Measurements from ENCODE around the gene PGS1. TPM values are rescaled to one million over a fixed set of nuclear protein-coding genes. Genes with fewer than 3 reads are reported as not detected.

Gene PGS1
- total and polyA plus RNA-seq, 2 of the 8 experiments (the other 6 are each of a cell fraction or from before 2014, with no cell fraction given): 46.7 to 60.0 TPM

DNA sequence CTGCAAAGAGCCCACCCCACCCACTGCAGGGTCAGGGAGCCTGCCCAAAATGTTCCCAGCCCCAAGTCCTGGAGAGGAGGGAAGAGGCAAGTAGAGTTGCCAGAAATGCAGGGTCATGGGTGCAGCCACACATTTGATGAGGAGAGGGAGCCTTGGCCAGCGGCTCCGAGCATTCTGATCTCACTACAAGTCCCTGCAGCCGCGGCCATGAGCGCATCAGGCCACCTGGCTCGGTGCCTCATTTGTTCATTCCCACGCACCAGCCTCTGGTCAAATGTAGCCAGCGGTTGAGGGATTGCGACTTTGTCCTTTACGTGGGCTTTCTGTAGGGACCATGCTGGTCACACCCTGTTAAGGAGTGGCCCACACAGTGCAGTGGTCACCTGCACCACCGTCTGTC is 48.7 kb downstream of the PGS1 start:
- Histone ChIP-seq H4K8ac (ENCODE audit: extremely low read depth, insufficient read depth, low read length) (no peak overlapping the region), H3K79me1 (ENCODE audit: low read depth, low read length) (no peaks in the 10 kb centered on the region), H3K14ac (ENCODE audit: insufficient read length) (no peak overlapping the region), H3K79me2 (ENCODE audit: control insufficient read depth in 1 of 2, insufficient read depth in 2 of 2, low read length in 2 of 2) (peaks cover 0 to 8% of the 10 kb centered on the region in 2 experiments; a peak in 1 of 4 replicates), H3K4ac (replicated peaks; ENCODE audit: insufficient read length, low read depth, low read length) (no peak overlapping the region), H3K9me3 (ENCODE audit: insufficient read depth in 2 of 2, low read depth in 1 of 2, low read length in 1 of 2) (no peaks in the 10 kb centered on the region), H3K23me2 (ENCODE audit: low read depth, low read length) (no peaks in the 10 kb centered on the region; the same call in 1 of the 2 replicates), H2BK20ac (ENCODE audit: low read length) (no peak overlapping the region), H4K5ac (ENCODE audit: insufficient read length, low read depth, low read length) (no peak overlapping the region), H2BK12ac (ENCODE audit: low read depth, low read length) (no peak overlapping the region), H2BK5ac (ENCODE audit: low read depth, low read length) (no peak overlapping the region), H3K27me3 (replicated peaks in 1 of 4; ENCODE audit: control insufficient read depth in 3 of 4, extremely low read depth in 1 of 4, insufficient read depth in 3 of 4, low read length in 3 of 4) (no peaks in the 10 kb centered on the region), H3K36me3 (ENCODE audit: control insufficient read depth in 2 of 4, insufficient read depth in 4 of 4, low read length in 3 of 4) (peaks cover 9 to 25% (median 22%) of the 10 kb centered on the region in 4 experiments; a peak in 6 of 8 replicates), H3K56ac (replicated peaks; ENCODE audit: insufficient read length, low read depth, low read length) (no peak overlapping the region), H3K4me2 (ENCODE audit: insufficient read depth in 1 of 2, low read depth in 2 of 2, low read length in 2 of 2) (no peak overlapping the region), H2BK15ac (ENCODE audit: low read length) (no peak overlapping the region), H3K23ac (ENCODE audit: insufficient read length) (no peak overlapping the region), H4K20me1 (replicated peaks in 1 of 2; ENCODE audit: control insufficient read depth in 1 of 2, insufficient read depth in 2 of 2, low read length in 2 of 2) (peaks cover 2 to 5% of the 10 kb centered on the region in 2 experiments), H3K18ac (ENCODE audit: extremely low read depth, low read length) (no peak overlapping the region), H3K27ac (ENCODE audit: low read depth, low read length) (no peak overlapping the region), H2AFZ (ENCODE audit: low read length) (no peak overlapping the region), H2AK5ac (ENCODE audit: low read depth, low read length) (no peak overlapping the region), H3K4me1 (replicated peaks in 1 of 4; ENCODE audit: control insufficient read depth in 3 of 4, insufficient read depth in 4 of 4, low read length in 3 of 4) (peaks cover 0 to 10% (median 7%) of the 10 kb centered on the region in 4 experiments; a peak in 4 of 7 replicates), H3K4me3 (ENCODE audit: extremely low read depth in 1 of 4, insufficient read depth in 2 of 4, low read depth in 3 of 4, low read length in 4 of 4) (no peak overlapping the region), H2BK120ac (replicated peaks; ENCODE audit: low read depth, low read length) (no peak overlapping the region), H3K9ac (replicated peaks in 1 of 4; ENCODE audit: extremely low read depth in 1 of 4, low read depth in 3 of 4, low read length in 3 of 4) (no peak overlapping the region), H4K91ac (replicated peaks; ENCODE audit: insufficient read length, low read length) (no peak overlapping the region)
- CTCF ChIA-PET (ENCODE audit: partially characterized antibody): interaction anchor here (1.6 to 13.7 kb wide), 2 partner anchors 60 to 177 kb away, joined by 6 to 257 read pairs; partner anchors contain the start of gene SOCS3
- POLR2A ChIA-PET (ENCODE audit: partially characterized antibody): interaction anchor here (1.0 kb wide), 1 partner anchor 92 kb away, joined by 3 read pairs; no protein-coding TSS in a partner anchor
- no peak for FAIRE-seq
- TF ChIP-seq, protein P1, sequence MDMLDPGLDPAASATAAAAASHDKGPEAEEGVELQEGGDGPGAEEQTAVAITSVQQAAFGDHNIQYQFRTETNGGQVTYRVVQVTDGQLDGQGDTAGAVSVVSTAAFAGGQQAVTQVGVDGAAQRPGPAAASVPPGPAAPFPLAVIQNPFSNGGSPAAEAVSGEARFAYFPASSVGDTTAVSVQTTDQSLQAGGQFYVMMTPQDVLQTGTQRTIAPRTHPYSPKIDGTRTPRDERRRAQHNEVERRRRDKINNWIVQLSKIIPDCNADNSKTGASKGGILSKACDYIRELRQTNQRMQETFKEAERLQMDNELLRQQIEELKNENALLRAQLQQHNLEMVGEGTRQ (IDR thresholded peaks at IDR 0.05; ENCODE audit: low read length): no peak
- TF ChIP-seq NANOG (IDR thresholded peaks at IDR 0.05; ENCODE audit: insufficient read depth, low read depth, low read length, poor library complexity, severe bottlenecking) (no peak), GABPA (IDR thresholded peaks at IDR 0.05; ENCODE audit: borderline replicate concordance, insufficient read depth, low read length) (no peak), CHD1 (IDR thresholded peaks at IDR 0.05; ENCODE audit: low read depth, low read length) (no peak)
- no peak for DNase-seq (ENCODE audit: low read depth in 1 of 2, low spot score in 2 of 2)
- WGBS, 2 experiments (ENCODE audit: extremely low coverage in 1 of 2, insufficient coverage in 1 of 2, insufficient read length in 1 of 2, insufficient replicate concordance in 2 of 2, low coverage in 1 of 2, low lambda C conversion rate in 2 of 2, missing lambda C conversion rate in 1 of 2): 95% methylated on average over 11 of the region's 11 CpGs; no CpG with 5 or more reads in 1 of the 2 experiments
